NK-92 treated with Interleukin-12 subunit alpha and Interleukin-12 subunit beta, amount 100 ng/mL, for 24 hours (cell line): Measurements from ENCODE around the gene MYH4.

Experiments used
- DNase-seq: peaks from one replicate; lab custom pipeline; 2025; lab: John Stamatoyannopoulos, UW

The MYH4 gene

DNA sequence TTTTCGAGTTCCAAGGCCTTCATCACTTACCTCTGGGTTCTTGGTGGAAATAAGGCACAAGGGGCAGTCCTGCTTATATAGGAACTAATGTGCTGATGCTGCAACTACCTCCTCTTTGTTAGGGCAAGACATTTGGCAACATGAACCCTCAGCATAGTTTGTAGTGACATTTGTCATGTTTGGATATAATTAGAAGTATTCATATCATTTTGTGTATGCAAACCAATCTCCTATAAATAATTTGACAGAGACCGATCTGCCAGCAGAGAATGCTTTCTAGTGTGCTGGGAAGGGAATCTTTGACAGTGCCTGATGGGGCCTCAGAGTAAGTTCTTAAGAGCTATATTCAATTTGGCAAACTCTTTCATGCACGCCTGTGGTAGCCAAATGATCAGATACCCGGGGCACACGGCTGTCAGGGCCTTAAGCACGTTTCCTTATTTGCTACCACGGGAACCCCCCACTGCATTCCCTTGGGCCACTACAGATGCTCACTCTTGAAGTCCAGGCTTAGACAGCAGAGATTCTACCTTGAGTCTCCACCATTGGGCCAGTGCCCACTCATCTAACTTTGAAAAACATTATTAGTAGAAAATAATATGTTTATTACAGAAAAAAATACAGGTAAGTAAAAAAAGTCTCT, 47.3 kb downstream of the MYH4 start, which contains the start of gene MYH8:
MYH8 (minus strand) TSS at position 51 of the 643 bp plus-strand sequence. CDS start 1,723 bp downstream, outside the sequence.
- no peak for DNase-seq

DNA sequence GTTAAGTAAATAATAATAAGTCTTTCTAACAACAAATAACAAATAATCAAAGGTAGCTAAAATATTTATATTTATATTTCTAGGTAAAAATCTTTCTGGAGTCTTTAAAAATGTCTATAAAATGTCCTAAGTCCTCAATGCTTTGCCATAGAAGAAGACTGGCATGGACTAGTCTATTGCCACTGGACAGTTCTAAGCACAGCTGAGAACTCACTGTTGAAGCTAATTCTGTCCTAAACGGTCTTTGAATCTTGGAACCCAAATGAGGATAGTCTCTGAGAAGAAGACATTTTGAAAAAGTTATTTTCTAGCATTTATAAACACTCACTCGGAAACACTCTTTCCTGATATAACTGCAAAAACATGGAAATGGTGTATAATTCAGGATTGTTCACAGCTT, 48.1 kb downstream of the MYH4 start:
- DNase-seq, result no peak

- DNase-seq, result no peak
Measured at GRCh38 chr17:10420811-10421210, 48.5 kb downstream of the MYH4 start.

DNA sequence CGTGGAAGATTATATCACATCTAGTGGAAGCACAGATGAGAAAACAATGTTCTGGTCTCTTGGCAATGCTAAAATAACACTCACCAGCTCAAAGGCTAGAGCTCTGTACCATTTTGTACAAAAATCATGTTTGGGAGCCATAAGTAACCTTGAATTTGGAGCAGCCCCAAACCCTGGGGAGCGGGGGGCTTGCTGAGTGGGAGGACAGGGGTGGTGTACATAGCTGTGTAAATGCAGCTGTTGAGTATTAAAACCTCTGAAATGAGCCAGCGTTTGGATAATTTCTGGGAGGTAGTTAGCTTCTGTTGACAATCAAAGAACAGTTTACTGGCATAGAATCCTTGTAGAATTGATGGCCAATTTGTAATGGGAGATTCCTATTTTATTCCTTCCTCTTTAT, 51.9 kb downstream of the MYH4 start:
- no peak for DNase-seq

DNA sequence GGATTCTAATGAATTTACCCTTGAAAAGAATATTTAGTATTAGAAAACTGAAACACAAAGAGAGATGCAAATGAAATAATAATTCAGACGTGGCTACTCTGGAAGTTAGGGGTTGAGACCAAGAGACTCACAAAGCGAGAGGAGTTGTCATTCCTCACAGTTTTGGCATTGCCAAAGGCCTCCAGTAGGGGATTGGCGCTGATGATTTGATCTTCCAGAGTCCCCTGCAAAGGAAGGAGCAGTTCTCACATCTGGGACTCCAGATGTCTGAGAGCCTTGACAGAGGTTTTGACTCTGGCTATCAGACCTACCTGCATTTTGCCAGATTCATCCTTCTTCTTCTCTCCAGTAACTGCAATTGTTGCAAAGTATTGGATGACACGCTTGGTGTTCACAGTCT, 54.2 kb downstream of the MYH4 start:
- DNase-seq, result no peak

GRCh38 chr17:10403589-10403988, 65.8 kb downstream of the MYH4 start:
- no peak for DNase-seq

DNA sequence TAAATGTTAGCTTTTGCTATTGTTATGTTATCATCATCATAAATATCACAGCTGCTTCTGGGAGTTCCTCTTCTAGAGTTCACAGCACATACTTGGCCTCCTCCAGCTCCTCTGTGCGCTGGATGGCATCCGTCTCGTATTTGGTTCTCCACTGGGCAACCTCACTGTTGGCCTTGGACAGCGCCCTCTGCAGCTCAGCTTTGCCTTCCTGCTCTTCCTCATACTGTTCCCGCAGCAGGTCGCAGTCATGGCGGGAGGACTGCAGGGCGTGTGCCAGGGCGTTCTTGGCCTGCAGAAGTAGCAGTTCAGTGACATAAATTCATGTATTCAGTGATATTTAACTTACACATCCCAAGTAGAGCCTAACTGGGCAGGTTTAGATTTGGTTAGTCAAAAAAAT, 71.0 kb downstream of the MYH4 start:
- no peak for DNase-seq

DNA sequence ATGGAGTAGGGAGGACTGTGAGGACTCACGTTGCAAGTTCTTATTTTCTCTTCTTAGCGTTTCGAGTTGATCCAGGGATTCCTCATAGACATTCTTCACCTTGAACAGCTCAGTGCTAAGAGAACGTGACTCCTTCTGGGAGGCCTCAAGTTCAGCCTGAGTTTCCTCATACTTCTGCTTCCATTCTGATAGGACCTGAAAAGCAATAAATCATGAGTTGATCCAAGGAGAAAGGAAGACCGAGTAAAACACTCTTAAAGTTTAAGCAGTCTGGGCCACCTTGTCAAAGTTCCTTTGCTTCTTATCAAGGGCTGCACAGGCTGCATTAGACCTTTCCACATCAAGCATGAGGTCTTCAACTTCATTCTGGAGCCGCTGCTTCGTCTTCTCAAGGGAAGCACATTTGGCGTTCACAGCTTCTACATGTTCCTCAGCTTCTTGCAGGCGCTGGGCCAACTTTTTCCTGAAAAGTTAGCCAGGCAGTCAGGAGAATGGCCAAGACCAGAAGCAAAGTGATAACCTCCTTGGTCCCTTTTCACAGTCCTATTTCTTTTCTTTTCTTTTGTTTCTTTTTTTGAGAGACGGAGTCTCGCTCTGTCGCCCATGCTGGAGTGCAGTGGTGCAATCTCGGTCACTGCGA, 72.7 kb downstream of the MYH4 start:
- no peak for DNase-seq

GRCh38 chr17:10394201-10394887, 75.0 kb downstream of the MYH4 start:
- DNase-seq, result no peak
